Mesendoderm (in vitro differentiated cells): Measurements from ENCODE around the gene COX5A.

Source experiments
- DNase-seq: peaks from one replicate; pipeline ENCODE4 v3.0.0; 2013
- H2AK5ac ChIP-seq: 2 replicates; pipeline ENCODE4 v1.6.1; 2013; ENCODE audit warnings: low read length, inconsistent platforms
- H2BK120ac ChIP-seq: 2 replicates; pipeline ENCODE4 v1.6.1; 2013; ENCODE audit warnings: low read depth, mild to moderate bottlenecking, low read length, moderate library complexity, mixed read lengths
- H2BK15ac ChIP-seq: replicated peaks from 2 replicates; pipeline ENCODE4 v1.6.1; 2013; ENCODE audit warnings: low read depth, mild to moderate bottlenecking, moderate library complexity
- H2BK5ac ChIP-seq: 2 replicates; pipeline ENCODE4 v1.6.1; 2013; ENCODE audit warnings: low read length, inconsistent platforms
- H3K18ac ChIP-seq: 2 replicates; pipeline ENCODE4 v1.6.1; 2013; ENCODE audit warnings: mild to moderate bottlenecking, low read length, mixed read lengths
- H3K23ac ChIP-seq: one replicate; pipeline ENCODE4 v1.6.1; 2013; ENCODE audit warnings: low read length
- H3K27ac ChIP-seq: 2 replicates; pipeline ENCODE4 v1.5.1; 2013; ENCODE audit warnings: low read depth, mild to moderate bottlenecking, inconsistent platforms, low read length, moderate library complexity
- H3K27me3 ChIP-seq: 2 replicates; pipeline ENCODE4 v1.6.1; 2013; ENCODE audit warnings: low read length, control low read depth, mild to moderate bottlenecking, inconsistent platforms; ENCODE audit not compliant: insufficient read depth, poor library complexity
- H3K36me3 ChIP-seq: 2 replicates; pipeline ENCODE4 v1.6.1; 2013; ENCODE audit warnings: low read length, inconsistent platforms; ENCODE audit not compliant: control insufficient read depth, insufficient read depth
- H3K4ac ChIP-seq: one replicate; pipeline ENCODE4 v1.6.1; 2013; ENCODE audit warnings: low read depth, mild to moderate bottlenecking, low read length, moderate library complexity
- H3K4me1 ChIP-seq: 2 replicates; pipeline ENCODE4 v1.6.1; 2013; ENCODE audit warnings: low read depth, low read length, inconsistent platforms; ENCODE audit not compliant: control insufficient read depth
- H3K4me2 ChIP-seq: 2 replicates; pipeline ENCODE4 v1.6.1; 2013; ENCODE audit warnings: low read length
- H3K4me3 ChIP-seq: 2 replicates; pipeline ENCODE4 v1.5.1; 2013; ENCODE audit warnings: mild to moderate bottlenecking, low read length
- H3K56ac ChIP-seq: one replicate; pipeline ENCODE4 v1.6.1; 2013; ENCODE audit warnings: low read length
- H3K79me1 ChIP-seq: 2 replicates; pipeline ENCODE4 v1.6.1; 2013; ENCODE audit warnings: low read length, inconsistent platforms
- H3K79me2 ChIP-seq: 2 replicates; pipeline ENCODE4 v1.6.1; 2013; ENCODE audit warnings: mild to moderate bottlenecking, low read length; ENCODE audit not compliant: control insufficient read depth, insufficient read depth
- H3K9ac ChIP-seq: 2 replicates; pipeline ENCODE4 v1.6.1; 2013; ENCODE audit warnings: low read length, inconsistent platforms
- H4K5ac ChIP-seq: one replicate; pipeline ENCODE4 v1.6.1; 2013; ENCODE audit warnings: low read length
- H4K8ac ChIP-seq: one replicate; pipeline ENCODE4 v1.6.1; 2013; ENCODE audit warnings: low read depth, mild to moderate bottlenecking, control low read depth, low read length, moderate library complexity
- WGBS: extraction: QIAGEN DNeasy Blood & Tissue Kit; methylation state at CpG from one replicate; pipeline ENCODE4 v1.1.7; 2013; ENCODE audit warnings: low lambda C conversion rate, missing lambda C conversion rate; ENCODE audit not compliant: insufficient coverage; ENCODE audit errors: extremely low coverage; 5-methylcytosine and 5-hydroxymethylcytosine counted together

Gene COX5A

GRCh38 chr15:74977599-74977998 lies 39.7 kb upstream of the COX5A start:
- WGBS, result no CpG with 5 or more reads among the region's 4 CpGs

GRCh38 chr15:74976159-74976558 lies 38.3 kb upstream of the COX5A start:
- no peaks in the 10 kb centered on the region for H3K27me3 ChIP-seq

More at GRCh38 chr15:74977599-74977998, 39.7 kb upstream of the COX5A start:
- Histone ChIP-seq H3K79me2 (no peaks in the 10 kb centered on the region), H2BK15ac (no peak overlapping the region), H3K36me3 (no peaks in the 10 kb centered on the region), H4K8ac (no peak overlapping the region), H3K18ac (no peak overlapping the region), H3K4ac (no peak overlapping the region), H3K4me2 (no peak overlapping the region), H2BK5ac (no peak overlapping the region), H3K27me3 (no peaks in the 10 kb centered on the region), H2BK120ac (no peak overlapping the region), H2AK5ac (no peak overlapping the region), H3K9ac (no peak overlapping the region), H3K4me1 (no peaks in the 10 kb centered on the region), H4K5ac (no peak overlapping the region), H3K79me1 (no peaks in the 10 kb centered on the region), H3K56ac (no peak overlapping the region), H3K23ac (no peak overlapping the region), H3K4me3 (no peak overlapping the region), H3K27ac (no peak overlapping the region)
- no peak for DNase-seq

GRCh38 chr15:74967670-74968069 lies 29.8 kb upstream of the COX5A start:
- Histone ChIP-seq H3K4me1 (no peaks in the 10 kb centered on the region), H4K8ac (no peak overlapping the region), H3K27me3 (no peaks in the 10 kb centered on the region), H3K27ac (no peak overlapping the region), H2BK5ac (no peak overlapping the region), H4K5ac (no peak overlapping the region), H3K9ac (no peak overlapping the region), H3K18ac (no peak overlapping the region), H2BK120ac (no peak overlapping the region), H2AK5ac (no peak overlapping the region), H3K36me3 (no peaks in the 10 kb centered on the region), H3K79me1 (no peaks in the 10 kb centered on the region), H3K4ac (no peak overlapping the region), H3K4me2 (no peak overlapping the region), H2BK15ac (no peak overlapping the region), H3K4me3 (no peak overlapping the region), H3K23ac (no peak overlapping the region), H3K79me2 (no peaks in the 10 kb centered on the region), H3K56ac (no peak overlapping the region)
- DNase-seq, result no peak
- no CpG with 5 or more reads among the region's 5 CpGs for WGBS

More at GRCh38 chr15:74976159-74976558, 38.3 kb upstream of the COX5A start:
- H3K36me3 ChIP-seq, result no peaks in the 10 kb centered on the region
- no peaks in the 10 kb centered on the region for H3K79me1 ChIP-seq
- H2BK15ac ChIP-seq, result no peak overlapping the region
- H3K4me2 ChIP-seq, result no peak overlapping the region
- H3K79me2 ChIP-seq, result no peaks in the 10 kb centered on the region
- no peak overlapping the region for H3K9ac ChIP-seq
- H3K23ac ChIP-seq, result no peak overlapping the region
- no peak overlapping the region for H2BK5ac ChIP-seq
- no peak overlapping the region for H3K27ac ChIP-seq
- no peak for DNase-seq
- no peak overlapping the region for H3K4me3 ChIP-seq
- no peak overlapping the region for H4K8ac ChIP-seq
- no peak overlapping the region for H3K4ac ChIP-seq
- H3K4me1 ChIP-seq, result no peaks in the 10 kb centered on the region
- no peak overlapping the region for H3K56ac ChIP-seq
- no CpG with 5 or more reads among the region's 1 CpG for WGBS
- H4K5ac ChIP-seq, result no peak overlapping the region
- no peak overlapping the region for H2AK5ac ChIP-seq
- H2BK120ac ChIP-seq, result no peak overlapping the region
- no peak overlapping the region for H3K18ac ChIP-seq

DNA sequence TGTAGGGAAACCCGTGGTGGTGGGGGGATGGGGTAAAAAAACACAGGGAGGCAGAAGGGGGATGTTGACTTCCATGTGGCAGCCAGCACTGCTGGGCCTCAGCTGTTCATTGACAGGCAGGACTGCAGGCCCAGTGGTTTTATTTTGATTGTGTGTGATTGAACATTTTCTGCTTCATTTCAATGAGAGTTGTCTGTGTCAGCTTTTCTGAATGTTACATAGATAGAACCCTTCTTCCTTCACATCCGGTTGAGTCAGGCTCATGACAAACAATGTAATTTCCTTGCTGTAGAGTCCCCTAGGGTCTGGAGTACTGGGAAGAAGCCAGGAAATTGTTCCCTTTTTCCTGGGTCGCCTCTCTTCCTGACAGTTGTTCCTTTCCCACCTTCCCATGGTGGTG lies 26.9 kb upstream of the COX5A start:
- Histone ChIP-seq H3K36me3 (no peaks in the 10 kb centered on the region), H3K79me1 (no peaks in the 10 kb centered on the region), H3K4me1 (no peaks in the 10 kb centered on the region), H3K9ac (no peak overlapping the region), H2BK15ac (no peak overlapping the region), H2AK5ac (no peak overlapping the region), H3K79me2 (no peaks in the 10 kb centered on the region), H3K23ac (no peak overlapping the region), H3K18ac (no peak overlapping the region), H3K4me2 (no peak overlapping the region), H3K27ac (no peak overlapping the region), H3K4ac (no peak overlapping the region), H3K4me3 (no peak overlapping the region), H3K27me3 (peaks cover 3% of the 10 kb centered on the region), H2BK5ac (no peak overlapping the region), H2BK120ac (no peak overlapping the region), H4K5ac (no peak overlapping the region), H3K56ac (no peak overlapping the region), H4K8ac (no peak overlapping the region)
- DNase-seq, result no peak
- WGBS, result no CpG with 5 or more reads among the region's 3 CpGs

DNA sequence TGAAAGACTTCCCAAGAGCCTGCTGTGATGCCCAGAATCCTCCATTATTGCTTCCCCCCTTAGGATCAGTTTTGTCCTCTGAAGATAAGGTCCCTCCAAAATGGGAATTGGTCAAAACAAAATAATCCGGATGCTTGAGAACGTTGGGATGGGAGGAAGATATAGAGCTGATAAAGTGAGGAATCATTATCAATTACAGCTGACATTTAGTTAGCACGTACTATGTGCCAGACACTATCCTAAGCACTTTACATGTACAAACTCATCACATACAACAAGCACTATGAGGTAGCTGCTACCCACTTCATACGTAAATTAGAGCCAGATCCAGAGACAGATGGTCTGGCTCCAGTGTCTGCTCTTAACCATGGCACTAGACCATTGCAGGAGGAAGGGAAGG lies 25.3 kb upstream of the COX5A start:
- H3K79me1 ChIP-seq, result no peaks in the 10 kb centered on the region
- H3K23ac ChIP-seq, result no peak overlapping the region
- no peak overlapping the region for H3K18ac ChIP-seq
- peaks cover 12% of the 10 kb centered on the region for H3K27me3 ChIP-seq
- no peak overlapping the region for H3K4ac ChIP-seq
- no peaks in the 10 kb centered on the region for H3K36me3 ChIP-seq
- no peak overlapping the region for H4K8ac ChIP-seq
- no peak overlapping the region for H2BK5ac ChIP-seq
- H3K4me1 ChIP-seq, result no peaks in the 10 kb centered on the region
- no peaks in the 10 kb centered on the region for H3K79me2 ChIP-seq
- no peak overlapping the region for H3K9ac ChIP-seq
- DNase-seq, result no peak
- no peak overlapping the region for H2AK5ac ChIP-seq
- no peak overlapping the region for H3K27ac ChIP-seq
- no CpG with 5 or more reads among the region's 4 CpGs for WGBS
- H3K56ac ChIP-seq, result no peak overlapping the region
- H3K4me2 ChIP-seq, result no peak overlapping the region
- no peak overlapping the region for H4K5ac ChIP-seq
- H2BK15ac ChIP-seq, result no peak overlapping the region
- H3K4me3 ChIP-seq, result no peak overlapping the region
- H2BK120ac ChIP-seq, result no peak overlapping the region

GRCh38 chr15:74962671-74963070 lies 24.8 kb upstream of the COX5A start:
- Histone ChIP-seq H3K4ac (no peak overlapping the region), H2BK120ac (no peak overlapping the region), H2BK5ac (no peak overlapping the region), H3K18ac (no peak overlapping the region), H3K56ac (no peak overlapping the region), H4K5ac (no peak overlapping the region), H2BK15ac (no peak overlapping the region), H3K4me3 (no peak overlapping the region), H3K36me3 (no peaks in the 10 kb centered on the region), H4K8ac (no peak overlapping the region), H3K9ac (no peak overlapping the region), H3K79me1 (no peaks in the 10 kb centered on the region), H3K27me3 (peaks cover 15% of the 10 kb centered on the region), H2AK5ac (no peak overlapping the region), H3K4me1 (no peaks in the 10 kb centered on the region), H3K27ac (no peak overlapping the region), H3K4me2 (no peak overlapping the region), H3K79me2 (no peaks in the 10 kb centered on the region), H3K23ac (no peak overlapping the region)
- DNase-seq, result no peak
- WGBS, result no CpG with 5 or more reads among the region's 2 CpGs
